ENCODE results near the gene PRR7.

The PRR7 gene

GRCh38 chr5:177425196-177425800 lies 21.3 kb upstream of the PRR7 start:
- no peak for DNase-seq

DNA sequence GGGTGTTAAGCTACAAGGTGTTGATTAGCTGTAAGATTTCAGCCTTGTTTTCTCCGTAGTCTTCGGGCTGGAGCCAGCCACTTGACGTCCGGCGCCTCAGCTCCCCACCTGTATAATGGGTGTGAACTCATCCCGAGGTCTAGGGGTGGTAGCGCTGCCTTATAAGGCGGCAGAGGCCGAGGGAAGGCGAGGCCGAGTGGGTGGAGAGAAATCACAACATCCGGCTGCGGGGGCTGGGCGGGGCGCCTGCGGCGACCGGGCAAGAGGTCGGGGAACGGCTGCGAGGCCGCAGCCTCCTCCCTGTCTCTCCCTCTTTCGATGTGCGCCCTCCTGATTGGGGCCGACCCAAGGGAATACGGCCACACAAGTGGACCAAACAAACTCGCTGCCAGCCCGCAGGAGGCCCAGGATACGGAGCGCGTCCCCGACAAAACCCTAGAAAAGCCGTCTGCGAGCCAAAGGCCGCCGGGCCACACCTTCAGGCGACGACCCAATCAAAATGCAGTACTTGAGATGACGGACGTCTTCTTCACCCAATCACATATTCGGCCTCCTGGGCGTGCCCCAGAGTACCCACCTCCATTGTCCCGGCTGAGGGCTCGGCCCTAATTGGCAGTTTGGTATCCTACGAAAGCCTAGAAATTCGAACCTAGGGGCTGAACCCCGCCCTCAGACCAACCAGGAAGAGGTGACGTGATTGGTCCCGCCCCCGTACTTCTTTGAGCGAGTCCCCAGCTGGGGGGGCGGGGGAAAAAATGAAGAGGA lies 20.6 kb upstream of the PRR7 start:
- peak; percentile 97 to 100 (median 100) for DNase-seq

GRCh38 chr5:177426566-177427210 lies 19.9 kb upstream of the PRR7 start, which contains the start of gene GRK6:
Gene GRK6 (plus strand): TSS chr5:177426676. CDS start chr5:177426846, 170 bp downstream.
- DNase-seq, result peak; percentile 58 to 81 (median 74)

GRCh38 chr5:177427211-177427822 lies 19.3 kb upstream of the PRR7 start:
- DNase-seq, result no peak

GRCh38 chr5:177427919-177428573 lies 18.6 kb upstream of the PRR7 start:
- DNase-seq, result peak in 3 of 6 experiments; percentile 19 to 36 (median 27)

GRCh38 chr5:177428574-177429217 lies 17.9 kb upstream of the PRR7 start:
- no peak for DNase-seq

- peak; percentile 68 to 84 (median 76) for DNase-seq
Observed at GRCh38 chr5:177429248-177430040, 17.2 kb upstream of the PRR7 start.

DNA sequence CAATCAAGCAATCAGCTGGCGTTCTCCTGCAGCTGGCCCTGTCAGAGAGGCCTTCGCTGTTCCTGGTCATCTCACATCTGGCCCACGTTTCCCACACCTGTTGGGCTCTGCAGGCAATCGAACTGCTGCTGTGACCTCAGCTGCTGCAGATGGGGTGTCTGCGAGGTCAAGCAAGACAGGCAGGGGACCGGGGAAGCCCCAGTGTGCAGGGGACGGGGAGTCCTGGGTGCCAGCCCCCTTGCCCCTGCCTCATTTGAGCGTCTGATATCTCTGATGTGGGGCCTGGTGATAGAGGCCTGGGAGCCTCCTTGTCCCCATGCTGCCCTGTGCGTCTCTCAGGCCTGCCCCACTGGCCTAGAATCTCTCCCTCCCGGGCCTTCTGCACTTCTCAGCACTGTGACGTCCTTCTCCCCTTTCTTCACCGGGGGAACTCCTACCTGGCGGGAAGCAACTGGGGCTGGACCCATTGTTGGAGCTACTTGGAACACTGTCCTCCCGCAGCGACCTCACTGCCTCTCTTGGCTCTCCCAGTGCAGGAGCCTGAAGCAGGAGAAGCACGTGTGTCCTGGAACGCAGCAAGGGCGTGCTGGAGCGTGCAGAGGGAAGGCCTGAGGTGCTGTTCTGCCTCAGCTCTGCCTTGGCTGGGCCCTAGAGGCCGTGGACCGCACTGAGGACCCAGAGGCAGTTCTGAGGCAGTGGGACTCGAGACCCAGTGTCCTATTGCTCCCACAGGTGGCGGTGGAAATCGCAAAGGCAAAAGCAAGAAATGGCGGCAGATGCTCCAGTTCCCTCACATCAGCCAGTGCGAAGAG lies 16.3 kb upstream of the PRR7 start:
- DNase-seq, result no peak

- peak in 1 of 6 experiments; percentile 41 for DNase-seq
Observed at GRCh38 chr5:177430972-177431316, 15.7 kb upstream of the PRR7 start.

DNA sequence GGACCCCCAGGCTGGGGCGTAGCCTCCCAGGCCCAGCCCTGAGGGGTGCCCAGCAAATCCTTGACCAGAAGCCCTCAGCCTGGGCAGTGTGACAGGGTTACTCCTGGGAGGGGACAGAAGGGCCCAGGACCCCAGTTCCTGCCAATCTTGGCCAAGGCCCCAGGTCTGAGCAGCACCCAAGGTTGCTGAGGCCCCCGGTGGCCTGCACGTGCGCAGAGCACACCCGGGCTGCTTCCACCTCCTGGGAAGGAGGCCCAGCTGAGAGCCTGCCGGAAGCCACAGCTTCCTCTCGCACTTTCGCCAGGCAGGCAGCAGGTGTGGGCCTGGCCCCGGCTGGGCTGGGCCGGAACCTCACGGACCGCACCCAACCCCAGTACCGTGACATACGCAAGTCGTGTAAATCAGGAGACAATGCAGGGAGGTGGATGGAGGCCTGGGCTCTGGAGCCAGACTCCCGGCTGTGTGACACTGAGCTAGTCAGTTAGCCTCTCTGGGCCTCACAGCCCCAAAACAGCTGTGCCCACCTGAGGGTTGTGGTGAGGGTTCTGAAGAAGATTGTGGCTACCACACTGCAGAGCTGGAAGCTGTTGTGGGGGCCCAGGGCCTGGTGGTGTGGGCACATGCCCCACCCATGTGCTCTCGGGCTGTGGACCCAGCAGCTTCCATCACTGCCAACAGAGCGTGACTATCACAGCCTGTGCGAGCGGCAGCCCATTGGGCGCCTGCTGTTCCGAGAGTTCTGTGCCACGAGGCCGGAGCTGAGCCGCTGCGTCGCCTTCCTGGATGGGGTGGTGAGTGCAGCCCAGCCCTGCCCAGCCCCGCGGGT lies 15.1 kb upstream of the PRR7 start:
- DNase-seq, result peak; percentile 51 to 77 (median 68)

DNA sequence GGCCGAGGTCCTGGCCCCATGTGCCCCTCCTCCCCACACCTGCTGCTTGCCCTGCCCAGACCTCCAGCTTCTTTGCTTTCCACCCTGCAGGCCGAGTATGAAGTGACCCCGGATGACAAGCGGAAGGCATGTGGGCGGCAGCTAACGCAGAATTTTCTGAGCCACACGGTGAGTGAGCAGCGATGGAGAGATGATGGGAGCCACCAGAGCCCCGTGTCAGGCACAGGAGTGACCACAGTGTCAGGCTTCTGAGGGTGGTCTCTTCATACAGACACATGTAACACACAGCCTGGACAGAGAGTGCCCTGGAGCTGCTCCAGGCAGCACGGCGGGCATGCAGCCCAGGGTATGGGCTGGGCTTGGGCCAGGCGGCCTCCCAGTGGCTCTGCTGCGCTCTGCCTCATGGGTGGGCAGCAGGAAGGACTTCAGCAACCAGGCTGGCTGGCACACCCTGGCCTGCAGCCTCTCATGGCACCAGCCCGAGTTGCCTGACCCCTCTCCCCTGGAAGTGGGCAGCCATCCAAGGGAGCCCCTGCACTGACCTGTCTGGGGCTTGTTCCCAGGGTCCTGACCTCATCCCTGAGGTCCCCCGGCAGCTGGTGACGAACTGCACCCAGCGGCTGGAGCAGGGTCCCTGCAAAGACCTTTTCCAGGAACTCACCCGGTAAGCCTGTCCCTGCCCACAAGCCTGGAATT lies 14.3 kb upstream of the PRR7 start:
- peak in 1 of 6 experiments; percentile 51 for DNase-seq

DNA sequence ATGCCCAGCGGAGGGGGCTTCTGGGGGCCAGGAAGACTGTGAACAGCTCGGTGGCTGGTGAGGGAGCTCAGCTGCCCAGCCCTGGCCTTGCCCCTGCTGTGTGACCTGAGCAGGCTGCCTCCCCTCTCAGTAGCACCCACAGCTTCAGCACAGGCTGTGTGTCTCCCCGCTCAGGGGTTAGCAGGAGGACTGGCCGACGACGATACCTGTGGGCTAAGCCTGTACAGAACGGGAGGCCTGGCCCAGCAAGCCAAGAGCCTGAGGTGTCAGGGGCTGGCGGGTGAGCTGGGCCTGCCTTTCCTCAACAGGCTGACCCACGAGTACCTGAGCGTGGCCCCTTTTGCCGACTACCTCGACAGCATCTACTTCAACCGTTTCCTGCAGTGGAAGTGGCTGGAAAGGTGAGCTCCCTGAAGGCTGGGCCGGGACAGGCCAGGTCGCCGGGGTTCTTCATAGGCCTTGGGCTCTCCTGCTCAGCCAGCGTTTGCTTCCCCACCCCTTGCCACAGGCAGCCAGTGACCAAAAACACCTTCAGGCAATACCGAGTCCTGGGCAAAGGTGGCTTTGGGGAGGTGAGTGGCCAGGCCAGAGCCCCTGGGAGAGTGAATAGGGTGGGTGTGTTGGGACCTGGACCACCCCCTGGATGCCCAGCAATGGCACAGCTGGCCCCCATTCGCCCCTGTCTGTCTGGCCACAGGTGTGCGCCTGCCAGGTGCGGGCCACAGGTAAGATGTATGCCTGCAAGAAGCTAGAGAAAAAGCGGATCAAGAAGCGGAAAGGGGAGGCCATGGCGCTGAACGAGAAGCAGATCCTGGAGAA lies 13.6 kb upstream of the PRR7 start:
- no peak for DNase-seq

- no peak for DNase-seq
Observed at GRCh38 chr5:177433658-177434217, 12.9 kb upstream of the PRR7 start.

GRCh38 chr5:177434437-177434836 lies 12.2 kb upstream of the PRR7 start:
- DNase-seq, result peak in 4 of 6 experiments; percentile 20 to 54 (median 34)

- no peak for DNase-seq
Observed at GRCh38 chr5:177434942-177435738, 11.5 kb upstream of the PRR7 start.

DNA sequence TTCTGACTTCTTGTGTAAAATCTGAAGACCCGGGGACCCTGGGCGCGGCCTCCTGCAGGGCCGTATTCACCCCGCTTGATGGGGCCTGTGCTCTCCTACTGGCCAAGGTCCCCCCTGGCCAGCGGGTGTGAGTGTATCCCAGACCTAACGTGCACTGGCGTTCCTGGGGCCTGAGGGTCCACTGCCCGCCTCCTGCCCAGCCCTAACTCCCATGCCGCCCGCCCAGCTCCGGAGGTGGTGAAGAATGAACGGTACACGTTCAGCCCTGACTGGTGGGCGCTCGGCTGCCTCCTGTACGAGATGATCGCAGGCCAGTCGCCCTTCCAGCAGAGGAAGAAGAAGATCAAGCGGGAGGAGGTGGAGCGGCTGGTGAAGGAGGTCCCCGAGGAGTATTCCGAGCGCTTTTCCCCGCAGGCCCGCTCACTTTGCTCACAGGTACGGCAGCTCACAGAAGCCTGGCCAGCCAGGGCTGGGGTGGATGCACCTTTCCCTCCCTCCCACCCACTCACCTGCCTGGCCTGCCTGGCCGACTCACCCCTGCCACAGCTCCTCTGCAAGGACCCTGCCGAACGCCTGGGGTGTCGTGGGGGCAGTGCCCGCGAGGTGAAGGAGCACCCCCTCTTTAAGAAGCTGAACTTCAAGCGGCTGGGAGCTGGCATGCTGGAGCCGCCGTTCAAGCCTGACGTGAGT lies 10.6 kb upstream of the PRR7 start:
- DNase-seq, result no peak

Measured in stimulated activated naive CD4-positive, alpha-beta T cell (primary cell).